HCEC 1CT (cell line): Measurements from ENCODE around the gene EME2.
A peak's percentile ranks its signal among the peaks of the same experiment; 100 is the strongest.

Experiments used
- DNase-seq: peaks from one replicate; pipeline ENCODE4 v3.0.0-alpha.2; 2017

The EME2 gene

DNA sequence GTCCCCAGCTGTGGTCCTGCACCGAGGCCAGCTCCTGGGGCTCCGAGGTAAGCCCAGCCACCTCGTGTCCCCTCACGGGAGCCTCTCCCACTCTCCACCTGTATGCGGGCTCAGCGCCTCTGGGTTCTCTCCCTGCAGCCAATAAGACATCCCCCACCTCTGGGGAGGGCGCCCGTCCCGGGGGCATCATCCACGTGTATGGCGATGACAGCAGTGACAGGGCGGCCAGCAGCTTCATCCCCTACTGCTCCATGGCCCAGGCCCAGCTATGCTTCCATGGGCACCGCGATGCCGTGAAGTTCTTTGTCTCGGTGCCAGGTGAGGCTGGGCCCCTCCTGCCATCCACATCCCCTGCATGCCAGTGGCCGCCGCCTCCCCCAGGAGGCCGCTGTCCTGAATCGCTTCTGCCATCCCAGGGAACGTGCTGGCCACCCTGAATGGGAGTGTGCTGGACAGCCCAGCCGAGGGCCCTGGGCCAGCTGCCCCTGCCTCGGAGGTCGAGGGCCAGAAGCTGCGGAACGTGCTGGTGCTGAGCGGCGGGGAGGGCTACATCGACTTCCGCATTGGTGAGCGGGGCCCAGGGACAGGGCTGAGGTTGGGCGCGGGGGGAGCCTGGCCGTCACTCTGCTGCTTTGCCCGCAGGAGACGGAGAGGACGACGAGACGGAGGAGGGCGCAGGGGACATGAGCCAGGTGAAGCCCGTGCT, 4.4 kb upstream of the EME2 start:
- no peak for DNase-seq

DNA sequence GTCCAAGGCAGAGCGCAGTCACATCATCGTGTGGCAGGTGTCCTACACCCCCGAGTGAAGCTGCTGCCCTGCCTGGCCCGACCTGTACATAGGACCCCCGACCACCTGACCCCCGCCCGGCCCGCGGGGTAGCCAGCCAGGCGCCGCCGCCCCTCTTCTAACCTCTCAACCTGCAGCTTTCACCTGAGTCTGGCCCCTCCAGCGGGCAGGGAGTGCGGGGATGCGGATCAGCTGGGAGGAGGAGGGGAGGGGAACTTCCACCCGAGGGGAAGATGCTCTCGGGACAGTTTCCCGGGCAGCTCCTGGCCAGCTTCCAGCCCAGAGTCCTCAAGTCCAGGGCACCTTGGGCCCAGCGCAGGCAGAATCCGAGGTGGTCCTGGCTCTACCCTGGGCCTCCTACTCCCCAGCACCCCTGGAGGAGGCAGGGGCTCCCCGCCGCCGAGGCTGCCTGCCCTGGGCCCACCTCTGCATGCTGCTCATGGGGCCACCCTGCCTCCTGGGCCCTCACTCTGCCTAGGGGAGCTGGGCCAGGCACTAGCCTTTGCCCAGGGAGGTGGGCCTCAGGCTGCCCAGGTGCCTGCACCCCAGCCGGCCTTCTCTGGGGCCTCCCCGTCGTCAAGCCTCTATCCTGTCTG, 3.7 kb upstream of the EME2 start:
- DNase-seq, result no peak

DNA sequence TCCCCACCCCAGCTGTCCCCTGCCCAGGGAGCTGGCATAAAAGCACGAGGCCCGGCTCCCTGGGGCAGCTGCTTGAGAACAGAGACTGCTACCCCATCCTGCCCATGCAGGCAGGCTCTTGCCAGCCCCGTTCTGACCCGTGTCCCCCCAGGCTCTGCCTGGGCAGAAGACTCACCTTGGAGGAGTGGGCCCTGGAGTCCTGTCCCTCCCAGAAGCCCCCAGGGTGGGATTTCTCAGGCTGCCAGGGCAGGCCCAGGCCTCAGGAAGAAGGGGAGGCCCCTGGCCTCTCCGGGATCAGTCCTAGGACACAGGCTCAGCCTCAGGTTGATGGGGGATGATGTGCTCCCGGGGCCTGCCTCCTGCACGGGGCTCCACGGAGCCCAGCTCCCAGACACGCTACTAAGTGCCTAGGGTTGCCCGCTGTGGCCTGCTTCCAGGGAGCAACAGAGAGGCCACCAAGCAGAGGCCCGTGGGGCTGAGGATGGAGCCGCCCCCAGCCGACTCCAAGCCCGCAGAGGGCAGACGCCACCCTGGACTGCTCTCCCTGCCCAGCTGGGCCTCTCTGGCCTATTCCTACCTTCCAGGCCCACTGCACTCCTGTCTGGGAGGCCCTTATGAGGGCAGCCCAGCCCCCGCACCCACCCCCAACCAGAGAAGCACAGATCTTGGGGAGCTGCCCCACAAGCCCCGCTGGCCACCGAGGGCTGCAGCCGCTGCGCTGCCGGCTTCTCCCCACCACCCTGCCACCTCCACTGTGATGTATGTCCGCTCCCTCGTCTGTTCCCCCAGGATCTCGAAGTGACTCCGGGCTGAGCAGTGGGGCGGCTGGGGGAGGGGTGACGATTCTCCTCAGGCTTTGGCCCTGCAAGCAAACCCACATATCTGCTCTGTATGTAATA, 3.0 kb upstream of the EME2 start:
- DNase-seq, result no peak

DNA sequence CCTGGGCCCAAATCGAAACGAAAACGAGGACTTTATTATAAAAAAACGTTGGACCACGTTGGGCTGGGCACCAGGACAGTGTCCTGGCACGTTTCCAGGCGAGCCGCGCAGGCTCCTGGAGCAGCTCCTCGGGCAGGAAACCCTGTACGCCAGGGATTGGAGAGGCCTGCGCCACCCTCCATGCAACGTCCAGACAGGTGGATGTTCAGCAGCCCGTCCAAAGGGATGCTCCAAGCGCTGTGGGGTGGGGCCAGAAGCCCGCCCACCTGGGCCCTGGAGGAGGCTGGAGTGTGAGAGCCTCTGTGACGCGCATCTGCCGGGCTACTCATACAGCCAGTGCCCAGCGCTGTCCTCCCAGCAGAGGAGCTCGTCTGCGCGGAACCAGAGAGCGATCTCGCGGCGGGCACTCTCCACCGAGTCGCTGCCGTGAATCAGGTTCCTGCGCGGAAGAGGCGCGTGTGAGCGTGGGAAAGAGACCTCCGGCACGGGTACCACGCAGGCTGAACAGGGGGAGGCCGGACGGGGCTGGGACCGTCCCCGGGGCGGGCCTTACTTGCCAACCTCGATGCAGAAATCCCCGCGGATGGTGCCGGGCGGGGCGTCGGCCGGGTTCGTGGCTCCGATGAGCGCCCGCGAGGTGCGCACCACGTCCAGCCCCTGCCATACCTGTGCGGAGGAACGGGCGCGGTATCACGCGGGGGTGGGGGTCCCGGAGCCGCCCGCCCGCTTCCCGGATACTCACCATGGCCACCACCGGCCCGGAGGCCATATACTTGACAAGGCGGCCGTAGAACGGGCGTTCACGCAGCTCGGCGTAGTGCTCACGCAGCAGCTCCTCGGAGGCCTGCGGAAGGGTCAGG, 2.1 kb upstream of the EME2 start:
- DNase-seq, result peak; percentile 43

DNA sequence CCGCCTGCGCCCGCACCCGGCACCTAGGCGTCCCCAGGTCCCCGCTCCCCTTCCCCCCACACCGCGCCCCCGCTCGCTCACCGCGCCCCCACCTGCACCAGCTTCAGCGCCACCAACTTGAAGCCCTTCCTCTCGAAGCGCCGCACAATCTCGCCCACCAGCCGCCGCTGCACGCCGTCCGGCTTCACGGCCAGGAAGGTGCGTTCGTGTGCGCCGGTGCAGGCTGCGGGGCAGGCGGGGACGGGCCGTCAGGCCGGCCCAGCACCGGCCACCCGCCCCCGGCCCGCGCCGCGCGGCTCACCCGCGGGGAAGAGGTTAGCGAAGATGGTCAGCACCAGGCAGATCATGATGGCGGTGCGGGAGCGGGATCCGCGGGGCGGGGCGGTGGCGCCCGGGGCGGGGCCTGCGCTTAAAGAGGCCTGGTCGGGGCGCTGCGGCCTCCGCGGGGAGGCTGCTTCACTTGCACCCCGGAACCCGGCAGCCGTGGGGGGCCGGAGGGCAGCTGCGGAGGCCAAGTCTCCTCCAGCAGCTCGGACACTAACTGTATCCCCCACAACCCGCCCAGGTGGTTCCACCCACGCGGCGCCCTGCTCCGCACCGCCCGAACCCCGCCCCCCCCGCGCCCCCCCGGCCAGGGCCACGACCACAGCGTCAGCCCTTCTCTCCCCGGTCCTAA, 1.3 kb upstream of the EME2 start, which contains the start of gene NME3:
Gene NME3, minus strand, starts transcription at position 356 of the 676 bp plus-strand sequence. Its CDS starts 9 bp downstream, at position 347.
- DNase-seq, result peak; percentile 62

DNA sequence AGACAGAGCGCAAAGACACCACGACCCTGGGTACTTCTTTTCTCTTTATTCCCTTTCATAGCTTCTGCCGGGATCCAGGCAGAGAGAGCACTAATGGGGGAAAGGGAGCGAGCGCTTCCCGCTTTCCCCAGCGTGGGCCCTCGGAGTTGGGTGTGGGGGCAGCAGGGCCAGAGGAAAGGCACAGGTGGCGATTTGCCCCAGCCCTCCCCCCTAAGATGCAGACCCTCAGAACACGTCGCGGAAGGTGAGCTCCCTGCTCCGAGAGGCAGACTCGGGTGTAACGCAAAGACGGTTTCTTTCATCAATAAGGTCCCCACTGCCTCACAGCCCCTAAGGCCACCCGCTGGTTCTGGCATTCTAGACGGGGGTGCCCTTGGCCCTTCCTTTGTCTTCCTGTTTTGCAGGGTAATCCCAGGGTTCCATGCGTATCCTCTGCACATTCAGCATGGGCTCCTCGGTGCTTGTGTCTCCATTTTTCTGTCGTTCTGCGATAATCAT, 697 bp upstream of the EME2 start:
- DNase-seq, result no peak

DNA sequence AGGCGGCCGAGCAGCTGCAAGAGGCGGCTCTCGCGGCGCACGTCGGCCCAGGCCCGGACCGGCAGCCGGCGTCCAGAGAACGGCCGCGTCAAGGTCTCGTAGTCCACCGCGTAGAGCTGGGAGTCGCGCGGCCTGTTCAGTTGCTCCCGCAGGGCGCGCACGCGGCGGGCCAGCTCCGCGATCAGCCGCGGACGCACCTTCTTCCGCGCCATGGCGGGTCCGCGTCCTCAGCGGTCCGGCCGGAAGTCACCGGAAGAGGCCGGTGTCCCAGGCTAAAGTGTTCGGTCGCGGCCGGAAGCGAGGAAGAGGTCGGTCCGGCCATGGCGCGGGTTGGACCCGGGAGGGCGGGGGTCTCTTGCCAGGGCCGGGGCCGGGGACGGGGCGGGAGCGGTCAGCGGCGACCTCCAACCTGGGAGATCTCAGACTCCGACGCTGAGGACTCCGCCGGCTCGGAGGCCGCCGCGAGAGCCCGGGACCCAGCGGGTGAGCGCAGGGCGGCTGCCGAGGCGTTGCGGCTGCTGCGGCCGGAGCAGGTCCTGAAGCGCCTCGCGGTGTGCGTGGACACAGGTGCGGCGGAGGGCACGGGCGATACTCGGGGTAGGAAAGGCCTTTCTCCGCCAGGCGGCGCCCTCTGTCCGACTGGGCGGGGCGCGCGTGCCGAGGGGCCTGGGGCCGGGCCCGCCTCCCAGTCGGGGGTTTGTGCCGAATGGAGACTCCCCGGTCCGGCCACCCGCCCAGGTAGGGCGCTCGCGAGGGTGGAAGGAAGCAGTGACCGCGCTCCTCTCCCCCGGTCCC, 495 bp downstream of the EME2 start, which contains the start of gene MRPS34:
Gene MRPS34, minus strand, starts transcription at position 227 of the 795 bp plus-strand sequence. Its CDS starts 15 bp downstream, at position 212.
- peak; percentile 82 for DNase-seq

DNA sequence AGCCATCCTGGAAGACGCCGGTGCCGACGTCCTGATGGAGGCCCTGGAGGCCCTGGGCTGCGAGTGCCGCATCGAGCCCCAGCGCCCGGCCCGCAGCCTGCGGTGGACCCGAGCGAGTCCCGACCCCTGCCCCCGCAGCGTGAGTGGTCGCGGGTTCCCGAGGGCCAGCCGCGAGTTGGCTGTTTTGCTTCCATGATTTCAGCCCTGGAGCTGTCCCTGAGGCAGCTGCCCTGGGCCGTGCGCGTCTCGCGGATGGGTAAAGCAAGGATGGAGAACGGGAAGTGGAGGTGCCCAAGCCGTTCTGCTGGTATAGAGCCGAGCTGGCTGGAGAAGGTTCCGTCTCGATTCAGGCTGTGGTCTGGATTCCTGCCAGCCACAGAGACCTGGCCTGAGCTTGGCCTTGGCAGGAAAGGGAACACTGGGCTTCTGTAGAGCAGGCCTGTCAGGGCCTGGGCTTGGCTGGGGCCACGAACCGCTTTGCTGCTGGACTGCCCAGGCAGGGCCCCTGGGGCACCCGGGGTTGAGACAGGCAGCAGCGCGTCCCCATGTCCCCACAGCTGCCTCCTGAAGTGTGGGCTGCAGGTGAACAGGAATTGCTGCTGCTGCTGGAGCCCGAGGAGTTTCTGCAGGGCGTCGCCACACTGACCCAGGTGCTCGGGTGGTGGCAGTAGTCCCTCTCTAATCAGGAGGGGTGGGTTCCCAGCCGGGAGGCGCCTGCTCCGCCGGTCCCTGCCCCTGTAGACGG, 1.3 kb downstream of the EME2 start:
- DNase-seq, result no peak

DNA sequence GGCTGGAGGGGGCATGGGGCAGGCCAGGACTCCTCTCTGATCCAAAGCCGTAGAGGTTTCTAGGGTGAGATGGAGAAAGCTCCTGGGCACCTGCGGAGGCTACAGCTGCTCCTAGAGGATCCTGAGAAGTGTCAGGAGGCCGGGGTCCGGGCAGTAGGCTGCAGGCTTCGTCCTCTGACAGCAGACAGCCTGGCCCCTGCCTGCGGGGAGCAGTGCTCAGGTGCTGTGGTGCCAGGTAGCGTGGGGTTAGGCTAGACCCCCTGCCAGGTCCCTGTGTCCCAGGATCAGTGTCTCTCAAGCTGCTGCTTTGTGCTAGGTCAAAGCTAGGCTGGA, 1.8 kb downstream of the EME2 start:
- DNase-seq, result no peak

DNA sequence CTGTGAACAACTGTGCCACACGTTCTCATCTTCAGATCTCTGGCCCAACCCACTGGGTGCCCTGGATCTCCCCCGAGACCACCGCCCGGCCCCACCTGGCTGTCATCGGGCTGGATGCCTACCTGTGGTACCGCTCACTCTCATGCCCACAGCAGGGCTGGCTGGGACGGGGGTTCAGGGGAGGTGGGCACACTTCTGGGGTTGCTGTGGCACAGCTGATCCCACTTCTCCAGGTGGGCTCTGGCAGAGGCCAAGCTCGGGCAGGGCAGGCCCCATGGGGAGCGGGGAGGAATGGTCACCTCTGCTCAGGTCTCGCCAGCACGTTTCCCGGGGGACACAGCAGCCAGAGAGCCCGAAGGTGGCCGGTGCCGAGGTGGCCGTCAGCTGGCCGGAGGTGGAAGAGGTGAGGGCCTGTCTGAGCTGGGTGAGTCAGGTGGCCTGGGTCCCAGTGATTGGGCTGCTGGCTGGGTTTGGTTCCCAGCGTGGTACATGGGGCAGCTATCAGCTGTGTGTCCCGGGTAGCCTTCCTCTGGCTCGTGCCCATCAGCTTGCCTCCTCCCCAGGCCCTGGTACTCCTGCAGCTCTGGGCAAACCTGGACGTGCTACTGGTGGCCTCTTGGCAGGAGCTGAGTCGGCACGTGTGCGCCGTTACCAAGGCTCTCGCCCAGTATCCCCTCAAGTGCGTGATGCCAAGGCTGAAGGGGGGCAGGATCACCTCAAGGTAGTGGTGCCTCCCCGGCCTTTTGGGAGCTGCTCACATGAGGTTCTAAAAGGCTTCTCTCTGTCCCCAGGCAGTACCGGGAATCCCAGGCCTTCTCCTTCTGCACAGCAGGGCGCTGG, 2.6 kb downstream of the EME2 start:
- no peak for DNase-seq

DNA sequence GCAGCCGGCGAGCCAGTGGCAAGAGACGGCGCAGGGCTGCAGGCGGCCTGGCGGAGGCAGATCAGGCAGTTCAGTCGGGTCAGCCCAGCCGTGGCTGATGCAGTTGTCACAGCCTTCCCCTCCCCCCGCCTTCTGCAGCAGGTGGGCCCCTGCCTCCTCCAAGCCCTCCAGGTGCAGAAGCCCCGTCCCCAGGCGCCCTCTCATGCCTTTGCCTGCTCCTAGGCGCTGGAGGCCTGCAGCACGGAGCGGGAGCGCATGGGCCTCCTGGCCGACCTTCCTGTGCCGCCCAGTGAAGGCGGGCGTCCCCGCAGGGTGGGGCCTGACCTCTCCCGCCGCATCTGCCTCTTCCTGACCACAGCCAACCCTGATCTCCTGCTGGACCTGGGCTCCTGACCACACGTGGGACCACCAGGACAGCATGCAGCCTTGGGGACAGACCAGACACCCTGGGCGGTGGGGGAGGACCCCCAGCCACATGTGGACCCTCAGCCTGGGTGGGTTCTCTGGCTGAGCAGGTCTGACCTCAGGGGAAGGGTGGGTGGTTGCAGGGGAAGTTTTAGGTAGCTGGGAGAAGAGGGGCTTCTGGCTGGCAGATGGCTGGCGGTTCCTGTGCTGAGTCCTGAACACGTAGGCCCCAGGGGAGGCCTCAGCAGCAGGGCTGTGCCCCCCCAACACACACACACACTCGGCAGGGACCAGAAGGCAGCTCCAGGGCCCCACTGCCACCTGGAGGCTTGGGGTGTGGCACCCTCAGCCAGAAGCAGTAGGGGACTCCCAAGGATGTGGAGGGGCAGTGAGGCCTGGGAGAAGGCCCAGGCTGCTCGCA, 3.4 kb downstream of the EME2 start:
- no peak for DNase-seq

DNA sequence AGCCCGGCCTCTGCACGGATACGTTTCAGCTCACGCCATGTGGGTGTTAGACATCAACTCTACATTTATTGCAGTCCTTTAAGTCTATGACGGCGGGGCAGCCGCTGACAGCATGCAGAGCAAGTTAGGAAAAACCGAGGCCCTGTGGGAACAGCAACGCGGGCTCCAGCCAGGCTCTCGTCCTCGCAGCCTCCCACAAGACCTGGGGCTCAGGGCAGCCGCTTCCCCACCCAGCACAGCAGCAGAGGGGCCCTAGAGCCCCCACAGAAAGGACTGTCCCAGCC, 4.0 kb downstream of the EME2 start:
- DNase-seq, result no peak

DNA sequence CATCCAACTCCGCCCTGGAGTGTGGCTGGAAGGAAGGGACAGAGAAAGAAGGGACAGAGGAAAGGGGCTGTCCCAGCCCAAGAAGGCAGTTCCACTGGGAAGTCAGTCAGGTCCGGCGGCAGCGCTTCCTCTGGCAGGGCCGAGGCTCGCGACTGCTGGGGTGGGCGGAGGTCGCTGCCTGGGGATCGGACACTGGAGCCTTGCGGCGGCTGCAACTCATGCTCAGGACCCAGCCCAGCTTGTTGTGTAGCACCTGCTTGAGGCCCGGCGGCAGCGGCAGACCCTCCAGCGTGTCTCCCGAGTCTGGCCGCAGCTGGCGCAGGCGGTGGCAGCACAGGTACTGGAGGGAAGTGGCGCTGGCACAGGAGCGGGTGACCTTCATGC, 4.4 kb downstream of the EME2 start:
- no peak for DNase-seq

DNA sequence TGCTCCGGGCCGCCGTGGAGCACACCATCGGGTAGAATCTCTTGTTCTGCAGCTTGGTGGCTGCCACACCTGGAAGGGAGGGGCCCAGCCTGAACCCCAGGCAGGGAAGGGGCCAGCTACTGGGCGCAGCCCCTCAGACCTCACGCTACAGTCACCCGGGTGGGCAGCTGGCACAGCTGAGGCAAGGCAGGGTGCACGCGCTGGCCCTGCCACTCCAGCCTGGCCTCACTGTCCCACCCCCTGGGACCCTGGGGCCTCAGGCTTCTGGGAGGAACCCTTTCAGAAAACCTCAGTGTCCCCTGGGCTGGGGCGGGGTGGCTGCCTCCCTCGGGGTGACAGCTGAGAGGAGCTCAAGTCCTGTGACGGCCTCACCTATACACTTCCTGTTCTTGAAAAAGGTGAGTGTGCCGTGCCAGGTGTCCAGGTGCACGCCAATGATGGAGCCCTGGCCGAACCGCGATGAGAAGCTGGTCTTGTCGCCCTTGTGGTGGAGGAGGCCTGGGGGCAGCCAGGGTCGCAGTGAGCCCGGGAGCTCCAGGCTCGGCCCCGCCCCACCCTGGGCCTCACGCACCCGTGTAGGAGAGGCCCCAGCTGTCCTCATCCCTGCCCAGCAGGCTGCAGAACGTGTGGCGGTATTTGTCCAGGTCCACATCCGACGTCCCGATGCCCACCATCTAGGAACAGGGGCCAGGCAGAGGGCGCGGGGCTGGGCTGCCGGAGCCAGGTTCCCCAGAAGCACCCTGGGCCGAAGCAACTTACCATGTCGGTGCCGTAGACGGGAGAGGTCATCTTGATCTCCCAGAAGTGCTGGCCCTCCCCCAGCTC, 5.0 kb downstream of the EME2 start:
- DNase-seq, result no peak

DNA sequence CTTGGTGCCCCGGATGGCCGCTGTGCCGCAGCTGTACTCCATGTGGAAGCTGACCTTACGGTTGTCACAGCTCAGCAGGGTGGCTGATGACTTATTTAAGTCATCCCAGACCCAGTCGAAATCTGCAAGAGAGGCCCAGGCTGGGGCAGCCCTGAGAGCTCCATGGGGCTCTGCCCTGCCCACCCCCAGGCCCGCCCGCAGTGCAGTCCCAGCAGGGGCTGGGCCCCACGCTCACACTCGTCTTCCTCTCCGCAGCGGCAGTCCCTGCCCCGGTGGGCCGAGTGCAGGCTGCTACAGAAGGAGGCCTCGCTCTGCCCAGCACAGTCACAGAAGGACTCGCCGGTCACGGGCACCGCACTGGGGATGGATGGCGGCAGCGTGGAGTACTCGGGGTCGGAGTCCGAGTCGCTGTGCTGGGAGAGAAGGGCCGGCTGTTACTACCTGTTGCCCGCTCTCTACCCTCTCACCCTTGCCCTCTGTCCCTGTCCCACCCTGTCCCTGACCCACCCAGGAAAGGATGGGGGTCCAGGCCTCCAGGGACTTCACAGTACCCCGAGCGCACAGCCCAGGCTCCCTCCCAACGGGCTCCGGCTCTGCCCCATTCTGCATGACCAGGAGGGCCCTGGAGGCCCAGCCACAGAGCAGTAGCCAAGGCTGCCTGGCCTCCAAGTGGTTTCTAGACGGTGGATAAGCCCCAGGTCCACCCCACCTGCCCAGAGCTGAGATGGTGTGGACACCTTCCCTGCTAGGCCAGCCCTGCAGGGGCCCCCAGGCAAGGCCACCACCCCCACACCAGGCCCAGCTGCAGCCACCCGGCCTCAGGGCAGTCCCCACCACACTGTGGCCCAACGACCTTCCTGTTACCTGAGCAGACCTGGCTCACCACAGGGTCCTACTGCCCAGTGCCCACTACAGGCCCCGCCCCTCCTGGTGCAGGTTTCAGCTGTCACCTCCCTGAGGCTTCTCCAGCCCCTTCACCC, 5.9 kb downstream of the EME2 start:
- DNase-seq, result no peak

DNA sequence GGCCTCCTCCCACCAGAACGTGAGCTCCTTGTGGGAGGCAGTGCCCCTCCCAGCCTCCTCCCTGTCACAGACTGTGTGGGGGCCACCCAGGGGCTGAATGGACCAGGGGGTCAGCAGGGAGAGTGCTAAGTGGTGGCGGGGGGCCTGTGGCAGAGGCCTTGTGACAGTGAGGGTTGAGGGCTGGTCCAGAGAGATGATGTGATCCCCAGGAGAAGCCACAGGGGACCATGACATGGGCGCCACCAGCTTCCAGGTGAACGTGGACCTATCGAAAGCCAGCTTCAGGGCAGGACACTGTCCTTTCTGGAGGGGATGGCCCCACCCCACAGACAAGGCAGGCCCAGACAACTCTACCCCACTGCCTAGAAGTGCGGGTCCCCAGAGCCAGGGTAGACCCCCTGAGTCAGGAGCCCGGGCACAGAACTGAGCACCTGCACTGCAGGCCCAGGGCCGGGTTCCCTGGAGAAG, 6.7 kb downstream of the EME2 start:
- no peak for DNase-seq
